Endothelial cell of umbilical vein (primary cell): ENCODE results near the gene LRRC73. TPM values are rescaled to one million over a fixed set of nuclear protein-coding genes. Genes with fewer than 3 reads are reported as not detected.
"Not testable (repeated sequence)": the region's sequence is repeated elsewhere in the genome, so short reads cannot be mapped to it uniquely, and the experiment has no call there.

ENCODE experiments used
- BruUV-seq: library from RNA; stranded (reverse); fragments of 400-500 nt; replicated peaks from 2 replicates; lab custom pipeline; 2021; lab: Mats Ljungman, UMichigan
- CTCF ChIA-PET: fragments of 300-600, 350-600 bp; sonication (Branson Sonifier 250); formaldehyde crosslinking; loops from one replicate; lab custom pipeline; 2021; ENCODE audit warnings: antibody characterized with exemption, inconsistent platforms; lab: Charles Lee
- POLR2A ChIA-PET: fragments of 300-600, 350-600 bp; sonication (Branson Sonifier 250); formaldehyde crosslinking; loops from one replicate; lab custom pipeline; 2021; ENCODE audit warnings: antibody characterized with exemption, inconsistent platforms; lab: Charles Lee
- DNase-seq: peaks from one replicate; pipeline ENCODE4 v3.0.0-alpha.2; 2011; ENCODE audit warnings: low read depth, low spot score
- FAIRE-seq: peaks from 2 replicates; lab custom pipeline; 2011; peaks lifted over from hg19 to GRCh38; lab: Jason Lieb, UNC
- H2AFZ ChIP-seq: 2 replicates; pipeline ENCODE4 v1.6.0; 2012; ENCODE audit warnings: low read depth, low read length, control low read depth, inconsistent platforms
- H3K27ac ChIP-seq: 2 replicates; pipeline ENCODE4 v1.5.1; 2011; ENCODE audit warnings: low read depth, mild to moderate bottlenecking, control low read depth, low read length, moderate library complexity; ENCODE audit not compliant: insufficient read depth
- H3K27me3 ChIP-seq, 2 experiments: 2 replicates each; pipeline versions ENCODE4 v1.6.0 to v1.6.1; 2011; ENCODE audit warnings: low read length in 2 of 2, mixed read lengths in 1 of 2; ENCODE audit not compliant: control insufficient read depth in 2 of 2, insufficient read depth in 2 of 2
- H3K36me3 ChIP-seq, 2 experiments: 2 replicates in 1 of 2; 3 replicates in 1 of 2; pipeline ENCODE4 v1.5.1; 2011; ENCODE audit warnings: low read length in 2 of 2, mild to moderate bottlenecking in 1 of 2, moderate library complexity in 1 of 2; ENCODE audit not compliant: control insufficient read depth in 2 of 2, insufficient read depth in 2 of 2; ENCODE audit errors: extremely low read depth in 1 of 2
- H3K4me1 ChIP-seq: 3 replicates; pipeline ENCODE4 v1.5.1; 2011; ENCODE audit warnings: mild to moderate bottlenecking, low read length; ENCODE audit not compliant: control insufficient read depth, insufficient read depth; ENCODE audit errors: extremely low read depth
- H3K4me2 ChIP-seq: 2 replicates; pipeline ENCODE4 v1.6.1; 2011; ENCODE audit warnings: low read length, control low read depth, mixed read lengths; ENCODE audit not compliant: insufficient read depth
- H3K4me3 ChIP-seq, 3 experiments: fragments of 200-600 bp in 1 of 3; sonication (generic), shearing (Covaris generic) in 1 of 3; replicated peaks in 1 of 3; 2 replicates each; pipeline ENCODE4 v1.5.1; 2011 to 2016; ENCODE audit warnings: control low read depth in 3 of 3, low read length in 3 of 3, mild to moderate bottlenecking in 2 of 3, inconsistent platforms in 1 of 3, low read depth in 1 of 3, moderate library complexity in 1 of 3; ENCODE audit not compliant: insufficient read depth in 1 of 3
- H3K79me2 ChIP-seq: 2 replicates; pipeline ENCODE4 v1.6.0; 2012; ENCODE audit warnings: low read length, inconsistent platforms; ENCODE audit not compliant: control insufficient read depth, insufficient read depth
- H3K9ac ChIP-seq: replicated peaks from 2 replicates; pipeline ENCODE3; 2011; ENCODE audit warnings: low read length, control low read depth; ENCODE audit not compliant: insufficient read depth; ENCODE audit errors: extremely low read depth
- H3K9me1 ChIP-seq: replicated peaks from 3 replicates; pipeline ENCODE4 v1.6.0; 2011; ENCODE audit warnings: mild to moderate bottlenecking, low read length; ENCODE audit not compliant: control insufficient read depth, insufficient read depth; ENCODE audit errors: extremely low read depth
- H3K9me3 ChIP-seq: replicated peaks from 2 replicates; pipeline ENCODE4 v1.5.1; 2012; ENCODE audit warnings: low read length, inconsistent platforms; ENCODE audit not compliant: control insufficient read depth, insufficient read depth
- H4K20me1 ChIP-seq: replicated peaks from 2 replicates; pipeline ENCODE3; 2011; ENCODE audit warnings: mild to moderate bottlenecking, low read length; ENCODE audit not compliant: control insufficient read depth, insufficient read depth; ENCODE audit errors: extremely low read depth
- dilution Hi-C: fragments of 300-500 bp; cut with MboI; formaldehyde crosslinking; loops from one replicate; pipeline ENCODE4 v1.15.0; 2019; ENCODE audit warnings: low sequenced_read_pairs; ENCODE audit not compliant: extremely low pct_ligation_motif_present
- intact Hi-C: fragments of 100-400 bp; cut with micrococcal nuclease; formaldehyde crosslinking; loops from one replicate; pipeline ENCODE4 v1.10.0; 2022
- polyA plus RNA-seq, 4 experiments: library from polyadenylated mRNA; depleted of rRNA in 3 of 4; stranded (reverse) in 3 of 4; unstranded in 1 of 4; fragments of >200 nt; gene quantifications; 2 replicates each; pipeline versions ENCODE4 v1.2.1 to v1.2.3, GENCODE V29; 2011 to 2012; ENCODE audit warnings: missing spikeins in 1 of 4
- total RNA-seq: library from RNA; stranded (reverse); gene quantifications from 2 replicates; pipeline ENCODE4 v1.2.3, GENCODE V29; 2021

LRRC73 gene
- total and polyA plus RNA-seq, 2 donors (not counting 3 experiments of a cell fraction or from before 2014, with no cell fraction given), result 0.11 to 0.58 TPM

DNA sequence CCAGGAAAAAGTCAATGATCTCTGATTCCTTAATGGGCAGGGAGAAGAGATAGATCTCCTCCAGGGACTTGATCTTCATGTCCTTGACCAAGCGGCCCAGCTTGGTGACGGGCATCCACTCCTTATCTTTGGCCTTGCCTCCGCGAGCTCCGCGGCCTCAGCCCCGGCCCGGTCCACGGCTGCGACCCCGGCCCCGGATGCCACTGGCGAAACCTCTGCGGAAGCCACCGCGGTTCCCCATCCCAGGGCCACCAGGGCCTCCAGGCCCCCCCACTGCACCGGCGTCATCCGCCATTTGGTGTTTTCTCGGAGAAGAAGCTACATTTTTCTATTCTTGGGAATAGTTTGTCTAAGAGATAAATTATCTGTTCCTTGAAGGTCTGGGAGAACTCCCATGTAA lies 29.3 kb upstream of the LRRC73 start:
- H4K20me1 ChIP-seq, H3K4me2 ChIP-seq, H3K9me3 ChIP-seq, H3K4me1 ChIP-seq, intact Hi-C loops, H3K9me1 ChIP-seq, H2AFZ ChIP-seq, H3K27me3 ChIP-seq, H3K79me2 ChIP-seq, FAIRE-seq, H3K27ac ChIP-seq, H3K9ac ChIP-seq, DNase-seq, BruUV-seq, H3K4me3 ChIP-seq, dilution Hi-C loops, H3K36me3 ChIP-seq: not testable (repeated sequence)
- CTCF ChIA-PET, result interaction anchor here (1.4 kb wide), 1 partner anchor 34 kb away, joined by 3 read pairs; no protein-coding TSS in a partner anchor
- POLR2A ChIA-PET, result interaction anchor here (0.6 kb wide), 1 partner anchor 10 kb away, joined by 3 read pairs; no protein-coding TSS in a partner anchor

DNA sequence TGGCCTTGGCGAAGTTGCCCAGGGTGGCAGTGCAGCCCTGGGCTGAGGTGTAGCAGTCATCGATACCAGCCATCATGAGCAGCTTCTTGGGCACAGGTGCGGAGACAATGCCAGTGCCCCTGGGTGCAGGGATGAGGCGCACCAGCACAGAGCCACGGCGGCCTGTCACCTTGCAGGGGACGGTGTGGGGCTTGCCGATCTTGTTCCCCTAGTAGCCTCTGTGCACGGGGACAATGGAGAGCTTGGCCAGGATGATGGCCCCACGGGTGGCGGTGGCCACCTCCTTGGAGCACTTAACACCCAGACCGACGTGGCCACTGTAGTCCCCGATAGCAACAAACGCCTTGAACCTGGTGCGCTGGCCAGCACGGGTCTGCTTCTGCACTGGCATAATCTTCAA lies 28.8 kb upstream of the LRRC73 start:
- H3K27ac ChIP-seq, H3K27me3 ChIP-seq, dilution Hi-C loops, FAIRE-seq, intact Hi-C loops, BruUV-seq, H3K4me1 ChIP-seq, H3K79me2 ChIP-seq, DNase-seq, CTCF ChIA-PET, H3K9me1 ChIP-seq, H3K9me3 ChIP-seq, H2AFZ ChIP-seq, H3K4me3 ChIP-seq, H4K20me1 ChIP-seq, H3K4me2 ChIP-seq, H3K9ac ChIP-seq, H3K36me3 ChIP-seq, POLR2A ChIA-PET: not testable (repeated sequence)
